Activated CD4-positive, alpha-beta T cell treated with anti-CD3 and anti-CD28 coated beads, Interleukin-2, amount 10 ng/mL, durations not matched to agents 24 days and 14 days (primary cell): ENCODE results near the gene SORD. TPM values are rescaled to one million over a fixed set of nuclear protein-coding genes. Genes with fewer than 3 reads are reported as not detected.
"Not testable (repeated sequence)": the region's sequence is repeated elsewhere in the genome, so short reads cannot be mapped to it uniquely, and the experiment has no call there.

Experiments
- DNase-seq: peaks from one replicate; pipeline ENCODE4 v3.0.0; 2022
- H3K27ac Mint-ChIP-seq: one replicate; pipeline ENCODE4 v1.8.0; 2022; ENCODE audit warnings: mild to moderate bottlenecking, mixed read lengths
- H3K27me3 Mint-ChIP-seq: one replicate; pipeline ENCODE4 v1.8.0; 2022; ENCODE audit warnings: mixed read lengths
- H3K36me3 Mint-ChIP-seq: one replicate; pipeline ENCODE4 v1.8.0; 2022; ENCODE audit warnings: low read depth, mild to moderate bottlenecking, mixed read lengths
- H3K4me1 Mint-ChIP-seq: one replicate; pipeline ENCODE4 v1.8.0; 2021; ENCODE audit warnings: mixed read lengths
- H3K4me3 Mint-ChIP-seq: one replicate; pipeline ENCODE4 v1.8.0; 2022; ENCODE audit warnings: mild to moderate bottlenecking, moderate library complexity, mixed read lengths
- H3K9me3 Mint-ChIP-seq: one replicate; pipeline ENCODE4 v1.8.0; 2021; ENCODE audit warnings: mixed read lengths
- intact Hi-C: fragments of 100-400 bp; cut with micrococcal nuclease; formaldehyde crosslinking; loops from one replicate; pipeline ENCODE4 v1.15.1; 2023
- total RNA-seq: library from RNA; stranded (reverse); gene quantifications from 2 replicates; pipeline ENCODE4 v1.2.3, GENCODE V29; 2022

Gene SORD
- total RNA-seq, 1 donor from 2014 or later: 28.0 TPM

DNA sequence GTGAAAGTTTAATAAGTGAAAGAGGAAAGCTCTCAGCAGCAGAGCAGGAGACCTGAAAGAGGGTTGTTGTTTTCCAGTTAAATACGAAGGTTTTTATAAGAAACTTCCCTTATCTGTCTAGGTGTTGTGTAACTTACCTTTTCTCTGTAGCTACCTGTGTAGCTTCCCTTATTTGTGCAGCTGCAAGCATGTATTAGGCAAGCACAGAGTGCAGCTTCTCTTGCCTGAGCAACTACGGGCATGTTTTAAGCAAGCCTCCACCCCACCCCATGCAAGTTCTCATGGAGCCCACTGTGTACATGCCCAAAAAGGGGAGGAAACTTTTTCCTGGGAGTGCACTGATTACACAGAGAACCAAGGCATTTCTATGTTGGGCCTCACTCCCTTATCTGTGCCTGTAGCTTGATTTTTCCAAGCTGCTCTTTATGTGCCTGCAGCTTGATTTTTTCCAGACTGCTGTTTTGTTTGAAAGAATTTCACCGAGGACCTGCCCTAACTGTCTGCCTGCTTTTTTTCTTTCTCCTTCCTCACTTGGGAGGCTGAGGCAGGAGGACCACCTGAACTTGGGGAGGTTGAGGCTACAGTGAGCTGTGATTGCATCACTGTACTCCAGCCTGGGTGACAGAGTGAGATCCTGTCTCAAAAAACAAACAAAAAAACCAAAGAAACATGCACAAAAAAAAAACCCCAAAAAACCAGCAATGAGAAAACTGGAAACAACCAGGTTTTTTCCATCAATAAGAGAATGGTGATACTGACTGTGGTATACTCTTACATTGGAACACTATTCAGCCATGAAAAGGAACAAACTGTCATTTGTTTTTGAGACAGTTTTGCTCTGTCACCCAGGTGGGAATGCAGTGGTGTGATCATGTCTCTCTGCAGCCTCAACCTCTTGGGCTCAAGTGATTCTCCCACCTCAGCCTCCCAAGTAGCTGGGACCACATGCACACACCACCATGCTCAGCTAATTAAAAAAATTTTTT is 36.0 kb downstream of the SORD start:
- H3K27me3 Mint-ChIP-seq, DNase-seq, H3K9me3 Mint-ChIP-seq, H3K4me3 Mint-ChIP-seq, intact Hi-C loops, H3K27ac Mint-ChIP-seq: not testable (repeated sequence)
- peaks cover 16% of the 10 kb centered on the region for H3K36me3 Mint-ChIP-seq
- peaks cover 12% of the 10 kb centered on the region for H3K4me1 Mint-ChIP-seq

GRCh38 chr15:45062301-45062700 is 39.3 kb downstream of the SORD start:
- DNase-seq, H3K4me3 Mint-ChIP-seq, H3K9me3 Mint-ChIP-seq, H3K27me3 Mint-ChIP-seq, H3K27ac Mint-ChIP-seq, intact Hi-C loops: not testable (repeated sequence)
- peaks cover 17% of the 10 kb centered on the region for H3K4me1 Mint-ChIP-seq
- peaks cover 16% of the 10 kb centered on the region for H3K36me3 Mint-ChIP-seq

GRCh38 chr15:45064386-45064785 is 41.4 kb downstream of the SORD start:
- Mint-ChIP-seq H3K27me3 (no peaks in the 10 kb centered on the region), H3K36me3 (peaks cover 17% of the 10 kb centered on the region), H3K27ac (no peak overlapping the region), H3K4me1 (peaks cover 18% of the 10 kb centered on the region), H3K4me3 (no peak overlapping the region), H3K9me3 (no peaks in the 10 kb centered on the region)
- intact Hi-C loops: no loop called here
- DNase-seq: no peak

DNA sequence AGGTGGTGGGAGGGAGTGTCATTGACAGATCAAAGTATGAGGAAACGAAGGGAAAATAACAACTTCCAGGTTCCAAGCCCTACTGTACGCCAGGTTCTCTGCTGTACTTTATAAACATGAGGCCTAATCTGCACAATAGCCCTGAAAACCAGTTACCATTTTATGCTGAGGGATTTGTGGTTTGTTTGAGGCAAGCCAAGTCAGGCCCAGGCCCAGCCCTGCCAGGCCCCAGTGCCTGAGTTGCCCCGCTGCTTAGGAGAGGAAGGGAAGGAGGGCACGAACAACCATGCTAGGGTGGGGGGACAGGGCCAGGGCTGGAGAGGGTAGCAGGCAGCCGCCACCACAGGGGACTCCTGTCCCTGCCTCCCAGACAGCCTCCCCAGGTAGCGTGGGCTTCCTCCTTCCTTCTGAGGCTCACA is 47.0 kb downstream of the SORD start:
- DNase-seq, H3K27ac Mint-ChIP-seq, H3K36me3 Mint-ChIP-seq: not testable (repeated sequence)

GRCh38 chr15:45073602-45074001 is 50.6 kb downstream of the SORD start:
- H3K27me3 Mint-ChIP-seq, DNase-seq, H3K4me3 Mint-ChIP-seq, H3K4me1 Mint-ChIP-seq, H3K9me3 Mint-ChIP-seq, H3K27ac Mint-ChIP-seq, intact Hi-C loops, H3K36me3 Mint-ChIP-seq: not testable (repeated sequence)

More for the DNA sequence above, 47.0 kb downstream of the SORD start:
- H3K27me3 Mint-ChIP-seq, H3K4me3 Mint-ChIP-seq, H3K4me1 Mint-ChIP-seq, intact Hi-C loops, H3K9me3 Mint-ChIP-seq: not testable (repeated sequence)

DNA sequence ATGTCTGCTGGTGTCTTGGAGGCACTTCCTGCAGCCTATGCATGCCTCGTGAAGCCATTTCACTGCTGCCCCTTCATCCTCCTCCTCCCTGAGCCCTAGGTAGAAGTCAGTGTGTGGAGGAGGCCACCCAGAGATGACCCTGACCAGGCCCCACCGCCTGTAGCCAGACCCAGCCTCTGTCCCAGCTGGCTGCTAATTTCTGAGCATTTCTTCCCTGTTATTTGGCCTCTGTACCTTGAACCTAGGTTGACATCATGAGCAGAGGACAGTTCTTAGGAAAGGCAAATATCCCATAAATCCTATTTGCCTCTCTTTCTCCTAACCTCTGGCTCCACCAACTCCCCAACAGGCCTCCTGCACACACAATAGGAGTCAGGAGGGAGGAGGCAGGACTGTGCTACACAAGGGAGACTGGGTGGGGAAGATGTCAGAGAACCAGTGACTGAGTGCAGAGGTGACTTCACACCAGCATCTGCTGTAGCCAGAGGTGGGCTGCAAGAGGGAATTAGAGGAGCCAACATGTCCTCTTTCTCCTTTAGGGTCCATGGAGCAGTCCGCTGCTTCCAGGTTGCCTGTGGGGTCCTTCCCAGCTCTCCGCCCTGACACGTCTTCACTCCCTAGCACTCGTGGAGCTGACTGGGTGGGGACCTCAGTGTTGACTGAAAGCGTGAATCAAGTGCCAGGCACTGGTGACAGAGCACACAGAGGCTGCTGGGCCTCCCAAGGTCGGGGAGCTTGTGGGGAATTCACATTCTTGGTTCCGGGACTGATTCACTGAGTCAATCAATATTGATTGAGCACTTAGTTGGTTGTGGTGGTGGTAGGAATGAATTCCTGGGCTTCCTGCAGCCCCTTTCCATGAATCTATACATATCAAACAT is 52.7 kb downstream of the SORD start:
- H3K9me3 Mint-ChIP-seq, H3K27ac Mint-ChIP-seq, H3K27me3 Mint-ChIP-seq, intact Hi-C loops, H3K4me3 Mint-ChIP-seq, H3K36me3 Mint-ChIP-seq, DNase-seq, H3K4me1 Mint-ChIP-seq: not testable (repeated sequence)

DNA sequence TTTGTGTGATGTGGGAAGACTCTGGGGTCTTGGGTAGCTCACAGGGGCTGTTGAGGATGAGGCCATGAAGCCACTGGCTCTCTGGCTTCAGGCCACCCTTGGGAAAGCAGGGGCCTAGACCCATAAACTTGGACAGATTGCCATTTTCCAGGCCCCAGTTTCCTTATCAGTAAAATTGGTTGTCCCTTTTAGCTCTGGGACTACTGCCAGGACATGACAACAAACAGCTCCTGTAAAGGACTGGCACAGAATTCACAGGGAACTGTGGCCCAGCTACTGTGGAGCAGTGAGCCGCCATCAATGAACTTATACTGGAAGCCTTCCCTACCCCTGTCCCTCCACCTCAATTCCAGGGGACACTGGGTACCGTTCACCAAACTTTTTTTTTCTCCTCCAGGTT is 54.4 kb downstream of the SORD start:
- H3K9me3 Mint-ChIP-seq, H3K27ac Mint-ChIP-seq, H3K4me3 Mint-ChIP-seq, H3K36me3 Mint-ChIP-seq, H3K27me3 Mint-ChIP-seq, intact Hi-C loops, H3K4me1 Mint-ChIP-seq, DNase-seq: not testable (repeated sequence)

DNA sequence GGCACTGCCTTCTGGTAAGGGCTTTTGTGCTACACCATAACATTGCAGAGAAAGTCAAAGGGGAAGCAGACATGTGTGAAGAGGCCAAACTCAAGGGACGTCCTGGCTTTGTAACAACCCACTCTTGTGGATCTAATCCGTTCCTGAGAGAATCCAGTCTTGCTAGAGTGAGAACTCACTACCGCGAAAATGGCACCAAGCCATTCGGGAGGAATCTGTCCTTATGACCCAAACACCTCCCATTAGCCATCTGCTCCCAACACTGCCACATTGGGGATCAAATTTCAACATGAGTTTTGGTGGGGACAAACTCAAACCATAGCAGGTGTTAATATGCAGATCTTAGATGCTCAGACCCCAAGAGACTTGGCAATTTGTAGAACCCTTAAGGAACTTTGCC is 56.2 kb downstream of the SORD start:
- H3K4me1 Mint-ChIP-seq, intact Hi-C loops, DNase-seq, H3K4me3 Mint-ChIP-seq, H3K9me3 Mint-ChIP-seq, H3K27ac Mint-ChIP-seq, H3K36me3 Mint-ChIP-seq, H3K27me3 Mint-ChIP-seq: not testable (repeated sequence)

DNA sequence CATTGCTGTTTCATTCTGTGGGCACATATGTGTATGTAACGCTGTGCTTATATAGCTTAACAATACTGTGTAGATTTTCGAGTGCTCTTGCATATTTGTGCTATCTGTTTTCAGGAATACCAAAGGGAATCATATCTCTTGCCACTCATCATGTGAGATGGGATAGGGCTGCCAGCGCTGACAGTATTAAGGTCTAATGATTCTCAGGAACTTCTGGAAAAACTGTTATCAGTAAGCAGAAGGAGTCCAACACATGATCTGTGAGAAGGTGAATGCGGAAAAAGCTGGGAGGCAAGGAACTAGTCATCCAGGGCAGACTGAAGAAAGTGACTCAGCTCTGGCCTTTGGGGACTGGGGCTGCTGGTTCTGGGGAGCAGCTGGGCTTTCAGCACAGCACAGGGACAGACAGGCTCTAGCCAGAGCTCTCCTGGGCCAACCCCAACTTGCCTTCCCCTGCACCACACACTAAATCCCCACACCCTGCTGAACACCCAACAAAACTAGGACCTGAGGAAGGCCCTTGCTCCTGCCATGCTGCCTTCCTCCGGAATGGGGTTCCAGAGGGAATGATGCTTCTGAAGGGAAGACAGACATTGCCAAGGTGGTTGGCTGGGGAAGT is 56.7 kb downstream of the SORD start:
- DNase-seq, H3K4me3 Mint-ChIP-seq, H3K4me1 Mint-ChIP-seq, H3K27ac Mint-ChIP-seq, intact Hi-C loops, H3K36me3 Mint-ChIP-seq, H3K9me3 Mint-ChIP-seq: not testable (repeated sequence)
- H3K27me3 Mint-ChIP-seq: peaks cover 10% of the 10 kb centered on the region

DNA sequence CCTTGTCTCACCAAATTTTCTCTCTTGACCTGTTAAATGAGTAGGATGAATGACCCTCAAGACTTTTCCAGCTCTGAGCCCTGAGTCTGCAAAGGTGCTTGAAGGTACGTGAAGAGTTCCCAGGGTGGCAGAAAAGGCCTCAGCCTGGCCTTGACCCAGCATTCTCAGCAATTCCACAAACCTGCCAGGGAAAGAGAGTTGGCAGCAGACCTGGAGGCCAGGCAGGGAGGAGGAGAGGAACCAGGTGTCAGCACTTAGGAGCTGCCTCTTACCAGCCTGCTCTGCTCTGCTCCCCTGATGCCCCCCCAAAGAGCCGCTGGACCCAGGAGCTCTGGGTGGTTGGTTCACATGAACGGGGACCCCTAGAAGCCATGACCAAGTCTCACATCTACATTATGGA is 57.6 kb downstream of the SORD start:
- H3K4me3 Mint-ChIP-seq, H3K27ac Mint-ChIP-seq, H3K4me1 Mint-ChIP-seq, H3K36me3 Mint-ChIP-seq, DNase-seq, intact Hi-C loops, H3K9me3 Mint-ChIP-seq: not testable (repeated sequence)
- H3K27me3 Mint-ChIP-seq: peaks cover 12% of the 10 kb centered on the region

- DNase-seq, H3K4me3 Mint-ChIP-seq, H3K4me1 Mint-ChIP-seq, intact Hi-C loops, H3K9me3 Mint-ChIP-seq, H3K27ac Mint-ChIP-seq, H3K36me3 Mint-ChIP-seq: not testable (repeated sequence)
- H3K27me3 Mint-ChIP-seq: peaks cover 16% of the 10 kb centered on the region
Observed at GRCh38 chr15:45082412-45082811, 59.4 kb downstream of the SORD start.

GRCh38 chr15:45083223-45083622 is 60.2 kb downstream of the SORD start:
- Mint-ChIP-seq H3K4me1 (no peaks in the 10 kb centered on the region), H3K27me3 (peaks cover 17% of the 10 kb centered on the region), H3K9me3 (no peaks in the 10 kb centered on the region), H3K4me3 (no peak overlapping the region), H3K27ac (no peak overlapping the region), H3K36me3 (no peaks in the 10 kb centered on the region)
- intact Hi-C loops: no loop called here
- no peak for DNase-seq

GRCh38 chr15:45084163-45084562 is 61.2 kb downstream of the SORD start:
- Mint-ChIP-seq H3K9me3 (no peaks in the 10 kb centered on the region), H3K36me3 (no peaks in the 10 kb centered on the region)
- no peak for DNase-seq

GRCh38 chr15:45087513-45087912 is 64.5 kb downstream of the SORD start:
- DNase-seq: no peak
- Mint-ChIP-seq H3K4me3 (no peak overlapping the region), H3K9me3 (no peaks in the 10 kb centered on the region), H3K27me3 (peaks cover 37% of the 10 kb centered on the region), H3K4me1 (no peaks in the 10 kb centered on the region), H3K36me3 (no peaks in the 10 kb centered on the region), H3K27ac (no peak overlapping the region)
- intact Hi-C loops: no loop called here

More at GRCh38 chr15:45084163-45084562, 61.2 kb downstream of the SORD start:
- intact Hi-C loops: no loop called here
- Mint-ChIP-seq H3K4me3 (no peak overlapping the region), H3K27me3 (peaks cover 22% of the 10 kb centered on the region), H3K4me1 (no peaks in the 10 kb centered on the region), H3K27ac (no peak overlapping the region)
